Ovary (tissue), 3 donors: ENCODE measurements around the gene RAVER2.

Experiments used
- CTCF ChIP-seq, 3 donors: fragments of 450-650 bp in 2 of 3; fragments of 200-600 bp in 1 of 3; IDR thresholded peaks; one replicate each; pipeline versions ENCODE4 v1.5.1 to v1.8.0; 2016 to 2022; ENCODE audit warnings: antibody characterized with exemption in 3 of 3, mild to moderate bottlenecking in 1 of 3
- EP300 ChIP-seq: sonication (generic); formaldehyde crosslinking; IDR thresholded peaks from one replicate; pipeline ENCODE4 v1.6.1; 2017; ENCODE audit warnings: antibody characterized with exemption
- donor health status: DM: no; HTN: no; CAD: no.

- TF ChIP-seq CTCF (IDR thresholded peaks at IDR 0.05) (no peak), EP300 (no peak)
Measured at GRCh38 chr1:64871256-64871655, 126.4 kb downstream of the RAVER2 start.
